GM21526 (cell line): ENCODE results near the gene ZNF436.
"Not testable (repeated sequence)": the region's sequence is repeated elsewhere in the genome, so short reads cannot be mapped to it uniquely, and the experiment has no call there.

ENCODE experiments used
- ATAC-seq: cut with Tn5 transposase; IDR thresholded peaks from one replicate; pipeline ENCODE4 v1.9.1; 2021; ENCODE audit warnings: moderate library complexity; ENCODE audit not compliant: unreplicated experiment, low FRiP score

The ZNF436 gene

DNA sequence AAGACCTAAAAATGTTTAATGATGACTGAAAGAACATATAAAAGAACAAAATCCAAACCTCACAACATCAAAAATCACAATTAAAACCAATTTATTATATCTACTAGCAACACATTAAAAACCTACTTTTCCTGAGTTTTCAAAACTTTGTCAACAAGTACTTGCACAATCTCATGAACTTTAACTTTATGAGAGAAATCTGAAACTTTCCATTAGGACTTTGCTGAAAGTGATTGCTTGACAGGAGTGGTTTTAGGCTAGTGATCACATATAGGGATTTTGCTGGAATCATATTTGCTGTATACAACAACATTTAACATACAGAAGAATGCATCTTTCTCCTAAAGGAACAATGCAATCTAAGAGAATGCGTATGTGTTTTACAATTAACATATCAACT, 38.8 kb downstream of the ZNF436 start:
- no peak for ATAC-seq

DNA sequence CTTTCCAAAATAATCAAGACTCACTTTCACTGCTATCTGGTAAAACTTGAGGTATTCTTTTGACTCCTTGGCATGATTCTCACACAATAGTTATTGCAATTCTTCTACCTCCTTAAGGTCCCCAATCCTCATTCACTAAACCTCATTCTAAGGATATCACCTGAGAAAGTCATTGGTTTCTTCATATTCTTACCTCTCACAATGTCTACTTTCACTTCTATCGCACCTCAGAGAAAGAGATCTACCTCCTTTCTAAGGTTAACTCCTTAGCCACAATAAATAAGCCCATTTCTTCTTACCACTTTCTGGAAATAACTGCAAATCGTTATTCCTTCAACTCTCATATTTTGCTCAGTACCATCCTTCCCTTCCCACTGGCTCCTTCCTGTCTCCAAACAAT, 44.2 kb downstream of the ZNF436 start:
- ATAC-seq = no peak

DNA sequence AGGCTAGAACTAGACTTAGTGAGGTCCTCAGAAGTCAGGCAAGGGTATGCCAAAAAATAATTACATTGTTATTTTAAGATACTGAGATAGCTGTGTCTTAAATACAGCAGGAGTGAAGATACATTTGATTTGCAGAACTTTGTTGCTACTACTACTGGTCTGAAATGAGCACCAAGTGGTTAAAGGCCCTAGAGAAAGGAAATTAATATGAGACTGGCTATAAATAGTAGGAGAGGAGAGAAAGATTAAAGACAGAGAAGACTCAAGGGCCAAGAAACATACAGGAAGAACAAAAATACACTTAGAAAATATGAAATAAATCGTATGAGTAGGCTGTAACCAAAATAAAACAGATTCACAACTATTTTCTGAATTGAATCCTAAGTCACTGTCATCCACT, 46.9 kb downstream of the ZNF436 start:
- ATAC-seq = no peak

GRCh38 chr1:23310280-23310679, 59.4 kb downstream of the ZNF436 start:
- ATAC-seq = not testable (repeated sequence)
